Measurements from ENCODE around the gene NCAN. TPM values are rescaled to one million over a fixed set of nuclear protein-coding genes. Genes with fewer than 3 reads are reported as not detected.

The NCAN gene
- total and polyA plus RNA-seq, 2 of the 8 experiments (the other 6 are each of a cell fraction or from before 2014, with no cell fraction given), result 2.7 TPM

- TF ChIP-seq POLR2A (IDR thresholded peaks at IDR 0.05; ENCODE audit: control extremely low read depth in 1 of 2, low read depth in 2 of 2, low read length in 2 of 2), result no peak
- TF ChIP-seq, protein P1, sequence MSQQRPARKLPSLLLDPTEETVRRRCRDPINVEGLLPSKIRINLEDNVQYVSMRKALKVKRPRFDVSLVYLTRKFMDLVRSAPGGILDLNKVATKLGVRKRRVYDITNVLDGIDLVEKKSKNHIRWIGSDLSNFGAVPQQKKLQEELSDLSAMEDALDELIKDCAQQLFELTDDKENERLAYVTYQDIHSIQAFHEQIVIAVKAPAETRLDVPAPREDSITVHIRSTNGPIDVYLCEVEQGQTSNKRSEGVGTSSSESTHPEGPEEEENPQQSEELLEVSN (IDR thresholded peaks at IDR 0.05), result no peak
- TF ChIP-seq SIN3A (conservative IDR thresholded peaks at IDR 0.05 in 1 of 2, IDR thresholded peaks at IDR 0.05 in 1 of 2; ENCODE audit: low read depth in 1 of 2, low read length in 2 of 2), result no peak
- TF ChIP-seq RNF2 (IDR thresholded peaks at IDR 0.05; ENCODE audit: borderline replicate concordance, low read depth, low read length, missing control alignments, poor library complexity, severe bottlenecking), result no peak
- no peak for TF ChIP-seq TCF12 (IDR thresholded peaks at IDR 0.05; ENCODE audit: low read depth, low read length)
Observed at GRCh38 chr19:19267305-19267704, 55.5 kb downstream of the NCAN start (continued).
